Measurements from ENCODE around the gene SPATA6L. TPM values are rescaled to one million over a fixed set of nuclear protein-coding genes. Genes with fewer than 3 reads are reported as not detected.

Gene SPATA6L
- total and polyA plus RNA-seq, 2 of the 13 experiments (the other 11 are each of a cell fraction or from before 2014, with no cell fraction given), result 1.1 to 1.9 TPM

- TF ChIP-seq ZNF205 (CRISPR knock-in tag; IDR thresholded peaks at IDR 0.05) (peak; percentile 50; the same call in 1 of the 2 replicates), HMG20B (CRISPR knock-in tag; conservative IDR thresholded peaks at IDR 0.05) (0 out of 2 replicates have a peak, but pooled peaks have one; percentile 45), NFE2L1 (CRISPR knock-in tag; IDR thresholded peaks at IDR 0.05; ENCODE audit: borderline replicate concordance) (no peak), E2F2 (CRISPR knock-in tag; IDR thresholded peaks at IDR 0.05; ENCODE audit: borderline replicate concordance) (no peak), ZNF691 (CRISPR knock-in tag; IDR thresholded peaks at IDR 0.05; ENCODE audit: borderline replicate concordance, low read depth) (no peak; the same call in 1 of the 2 replicates), TEAD2 (CRISPR knock-in tag; IDR thresholded peaks at IDR 0.05) (0 out of 2 replicates have a peak, but pooled peaks have one; percentile 28), PRDM15 (CRISPR knock-in tag; IDR thresholded peaks at IDR 0.05) (0 out of 2 replicates have a peak, but pooled peaks have one; percentile 39), RBM39 (IDR thresholded peaks at IDR 0.05; ENCODE audit: low read depth, low read length, poor library complexity, severe bottlenecking) (no peak), ZNF788 (CRISPR knock-in tag; IDR thresholded peaks at IDR 0.05; ENCODE audit: borderline replicate concordance) (no peak; the same call in 1 of the 2 replicates), ZNF343 (CRISPR knock-in tag; IDR thresholded peaks at IDR 0.05) (peak; percentile 94), ATM (IDR thresholded peaks at IDR 0.05; ENCODE audit: borderline replicate concordance) (no peak), ZNF564 (CRISPR knock-in tag; IDR thresholded peaks at IDR 0.05) (no peak), BCLAF1 (IDR thresholded peaks at IDR 0.05) (no peak), ZNF496 (CRISPR knock-in tag; IDR thresholded peaks at IDR 0.05; ENCODE audit: insufficient replicate concordance) (no peak), HOXA7 (CRISPR knock-in tag; IDR thresholded peaks at IDR 0.05) (no peak), RAD51 (IDR thresholded peaks at IDR 0.05; ENCODE audit: borderline replicate concordance) (no peak), MLX (CRISPR knock-in tag; IDR thresholded peaks at IDR 0.05) (no peak; the same call in 1 of the 2 replicates)
These were observed 3.9 kb downstream of the SPATA6L start, which contains the start of gene PLPP6 (continued) for GRCh38 chr9:4662108-4662988.

Measured in HepG2 (cell line).